Ramos (cell line): ENCODE measurements around the gene RAD51B.

Source experiments
- in situ Hi-C: fragments of 300-500 bp; cut with MboI; formaldehyde crosslinking; loops from one replicate; pipeline ENCODE4 v1.14.3; 2022; ENCODE audit warnings: low sequenced_read_pairs; ENCODE audit not compliant: unreplicated experiment

The RAD51B gene

GRCh38 chr14:68131907-68132306 is 312.3 kb downstream of the RAD51B start:
- in situ Hi-C loops = no loop called here

DNA sequence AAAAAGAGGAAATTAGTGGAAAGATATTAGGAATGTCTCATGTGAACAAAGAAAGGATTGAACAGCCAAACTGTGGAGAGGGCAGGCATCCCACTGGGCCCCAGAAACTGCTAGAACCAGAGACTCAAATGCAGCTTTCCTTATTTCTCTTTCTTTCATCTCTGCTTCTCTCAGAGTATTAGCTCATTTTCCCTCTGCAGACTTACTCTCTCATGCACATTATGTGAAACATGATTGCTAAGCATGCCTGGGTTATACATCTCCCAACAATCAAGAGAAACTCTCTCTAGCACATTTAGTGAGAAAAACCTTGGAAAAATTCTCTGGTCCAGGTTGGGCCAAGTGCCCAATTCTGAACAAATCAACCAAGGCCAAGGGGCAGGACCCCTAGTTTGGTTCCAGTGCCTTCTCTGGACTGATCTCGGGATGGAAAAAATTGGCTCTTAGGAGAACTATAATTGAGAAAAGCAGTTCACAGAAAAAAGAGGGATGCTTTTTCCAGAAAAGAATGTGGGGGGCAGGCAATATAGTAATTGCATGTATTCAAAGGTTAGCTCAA is 313.1 kb downstream of the RAD51B start:
- in situ Hi-C loops = no loop called here

DNA sequence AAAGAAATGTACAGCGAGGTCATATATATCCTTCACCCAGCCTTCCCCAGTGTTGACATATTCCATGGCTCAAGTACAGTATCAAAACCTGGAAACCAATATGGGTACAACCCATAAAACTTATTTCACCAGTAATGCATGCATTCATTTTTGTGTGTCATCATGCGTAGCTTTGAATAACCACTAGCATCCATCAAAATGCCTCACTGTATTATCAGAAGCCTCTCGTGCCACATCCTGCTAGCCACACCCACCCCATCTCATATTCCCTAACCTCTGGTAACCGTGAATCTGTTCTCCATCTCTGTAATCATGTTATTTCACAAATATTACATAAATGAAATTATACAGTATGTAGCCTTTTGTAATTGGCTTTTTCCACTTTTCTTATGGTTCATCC is 314.3 kb downstream of the RAD51B start:
- in situ Hi-C loops = no loop called here

DNA sequence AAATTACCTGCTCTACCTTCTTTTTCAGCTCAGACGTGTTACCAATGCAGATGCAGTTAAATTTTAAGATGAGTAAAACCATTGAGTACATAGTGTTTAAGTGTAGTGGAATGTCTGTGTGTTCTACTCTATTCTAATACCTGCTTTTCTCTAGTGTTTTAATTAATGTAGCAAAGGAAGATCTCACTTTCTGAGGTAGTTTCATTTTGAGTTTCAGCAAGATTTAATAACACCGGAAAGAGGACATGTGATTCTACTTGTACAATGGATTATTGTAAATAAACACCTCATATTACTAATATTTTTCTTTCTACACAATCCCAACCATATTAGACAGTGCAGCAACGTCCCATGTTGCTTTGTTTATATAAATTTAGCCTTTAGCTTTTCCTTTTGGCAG is 315.4 kb downstream of the RAD51B start:
- in situ Hi-C loops = no loop called here

- in situ Hi-C loops = no loop called here
Observed at GRCh38 chr14:68135566-68135965, 316.0 kb downstream of the RAD51B start.

- in situ Hi-C loops = no loop called here
Observed at GRCh38 chr14:68137704-68138619, 318.4 kb downstream of the RAD51B start.

DNA sequence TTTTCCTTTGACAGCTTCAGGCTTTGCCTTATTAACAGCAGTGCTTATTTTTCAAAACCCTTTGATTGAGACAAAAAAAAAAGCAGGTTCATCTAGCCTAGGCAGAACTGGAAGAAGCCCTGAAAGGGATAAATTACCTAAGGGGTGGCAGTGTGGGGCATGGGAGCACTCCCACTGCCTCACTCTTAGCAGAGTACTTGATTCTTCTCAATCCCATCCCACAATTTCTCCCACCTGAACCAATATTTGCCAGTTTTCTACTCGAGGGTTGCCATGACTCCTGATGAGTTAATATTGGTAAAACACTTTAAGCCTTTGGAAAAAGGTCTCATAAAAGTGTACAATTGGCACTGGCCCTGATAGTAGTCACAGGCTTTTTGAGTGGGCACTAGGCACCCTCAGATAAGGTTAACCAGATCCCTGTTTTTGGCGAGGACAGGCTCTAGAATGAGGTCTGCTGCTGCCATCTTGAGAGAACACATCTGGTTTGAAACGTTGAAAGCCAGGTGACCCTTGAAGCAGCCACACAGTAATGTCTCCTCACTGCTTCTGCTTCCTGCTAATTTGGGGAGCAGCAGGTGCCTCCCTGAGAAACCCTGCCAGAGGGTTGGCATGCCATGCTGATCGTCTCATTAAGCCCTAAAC is 320.0 kb downstream of the RAD51B start:
- in situ Hi-C loops = no loop called here

DNA sequence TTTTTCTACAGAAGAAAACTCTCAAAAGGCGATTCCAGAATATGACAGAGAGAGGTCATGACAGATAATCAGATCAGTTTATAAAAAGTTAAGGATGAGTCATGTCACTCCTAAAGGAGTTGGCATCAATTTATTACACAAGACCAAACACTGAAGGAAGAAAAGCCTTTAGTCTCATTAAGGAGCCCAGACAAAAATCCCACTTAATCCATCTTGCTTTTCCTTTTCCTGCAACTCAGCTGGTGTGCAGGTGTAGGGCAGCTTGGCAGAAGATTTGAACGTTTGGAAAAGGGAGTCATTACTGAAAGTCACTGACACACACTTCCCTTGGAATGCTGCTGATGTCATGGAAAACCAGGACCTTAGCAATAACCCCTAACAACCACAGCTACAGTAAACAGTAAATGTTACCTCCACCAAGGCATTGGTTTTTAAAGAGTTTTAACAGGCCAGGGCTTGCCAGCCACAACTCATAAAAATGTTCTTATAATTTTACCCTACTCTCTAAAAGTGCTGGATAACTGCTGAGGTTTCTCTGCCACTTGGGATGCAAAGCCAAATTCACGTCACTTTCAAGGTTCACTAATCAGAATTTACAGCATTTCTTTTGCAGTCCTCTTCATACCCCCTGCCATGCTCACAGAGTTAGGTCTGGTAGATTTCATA is 320.6 kb downstream of the RAD51B start:
- in situ Hi-C loops = no loop called here

- in situ Hi-C loops = no loop called here
Observed at GRCh38 chr14:68140806-68141205, 321.2 kb downstream of the RAD51B start.

DNA sequence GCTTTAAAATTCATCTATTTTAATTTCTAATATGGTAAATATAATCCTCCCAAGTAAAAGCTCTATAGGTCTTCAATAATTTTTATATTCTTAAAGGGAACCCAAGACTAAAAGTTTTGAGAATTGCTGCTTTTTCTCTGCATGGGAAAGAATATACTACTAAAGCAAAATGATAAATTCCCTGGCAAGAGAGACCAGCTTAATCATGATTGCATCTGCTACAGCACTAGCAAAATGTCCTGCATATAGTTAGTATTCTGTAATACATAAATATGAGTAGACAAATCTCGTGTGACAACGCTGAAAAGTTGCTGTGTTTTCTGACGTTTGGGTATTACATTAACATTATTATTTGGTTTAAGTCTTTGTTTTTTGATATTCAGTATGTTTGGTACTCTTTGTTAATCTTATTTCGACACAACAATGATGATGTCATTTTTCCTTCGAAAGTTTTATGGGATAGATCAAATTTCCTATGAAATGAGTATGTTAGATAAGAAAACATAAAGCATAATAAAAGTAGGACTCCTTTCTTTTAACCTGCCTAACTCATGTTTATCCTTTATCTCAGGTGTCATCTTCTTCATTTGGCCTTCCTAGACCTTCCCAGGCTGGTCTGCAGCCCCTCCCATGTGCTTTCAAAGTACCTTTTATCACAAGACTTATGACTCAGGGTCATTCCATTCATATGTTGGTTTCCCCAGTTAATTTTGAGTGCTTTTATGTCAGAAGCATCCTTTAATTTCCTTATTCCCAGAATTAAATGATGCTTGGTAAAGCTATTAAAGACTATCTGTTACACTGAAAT is 321.9 kb downstream of the RAD51B start:
- in situ Hi-C loops = no loop called here

DNA sequence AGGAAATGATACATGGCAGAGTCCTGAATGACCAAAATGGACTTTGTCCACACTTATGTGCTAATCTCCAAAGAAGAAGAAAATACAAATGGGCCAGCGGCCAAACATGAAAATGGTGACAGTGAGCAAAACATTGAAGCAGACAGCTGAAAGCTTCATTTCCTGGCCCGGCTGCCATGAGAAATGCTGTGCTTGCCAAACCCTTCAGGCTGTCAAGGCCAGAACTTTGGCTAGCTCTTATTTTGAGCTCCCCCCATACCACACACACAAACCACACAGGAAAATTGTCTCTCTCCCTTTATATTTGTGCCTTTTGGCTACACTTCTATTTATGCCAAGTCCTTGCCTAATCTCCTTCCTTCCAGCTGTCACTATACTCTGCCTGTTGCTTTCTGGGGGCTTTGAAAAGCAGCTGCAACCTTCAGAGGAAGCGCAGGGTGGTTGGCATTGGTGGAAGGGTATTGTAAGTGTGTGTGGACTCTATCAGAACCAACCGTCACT is 323.8 kb downstream of the RAD51B start:
- in situ Hi-C loops = no loop called here

DNA sequence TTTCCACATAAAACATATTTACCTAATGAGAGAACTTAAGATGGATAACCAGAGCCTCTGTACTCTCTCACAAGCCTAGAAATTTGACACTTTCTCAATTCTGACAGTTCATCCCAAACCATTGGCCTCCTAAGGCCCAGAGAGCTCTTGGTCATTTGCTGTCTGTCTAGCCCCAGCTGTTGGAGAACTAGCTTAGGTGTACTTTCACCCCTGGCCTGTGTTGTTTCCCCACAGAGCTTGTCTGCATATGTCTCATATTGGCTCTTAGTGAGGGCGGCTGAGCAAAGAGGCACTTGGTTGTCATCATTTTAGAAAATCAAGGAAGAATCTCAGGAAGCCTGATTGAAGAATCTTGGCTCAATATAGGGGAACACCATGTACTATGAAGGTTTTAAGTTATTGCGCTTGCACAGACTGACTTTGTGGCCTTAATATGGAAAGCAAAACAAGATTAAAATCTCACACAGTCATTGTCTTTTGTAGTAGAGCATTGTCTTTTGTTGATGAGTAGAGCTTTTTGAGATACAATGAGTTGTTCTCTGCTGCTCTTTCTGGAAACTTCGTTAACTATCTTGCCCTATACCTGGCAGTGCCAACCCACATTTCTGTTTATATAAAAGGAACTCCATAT is 324.6 kb downstream of the RAD51B start:
- in situ Hi-C loops = no loop called here

DNA sequence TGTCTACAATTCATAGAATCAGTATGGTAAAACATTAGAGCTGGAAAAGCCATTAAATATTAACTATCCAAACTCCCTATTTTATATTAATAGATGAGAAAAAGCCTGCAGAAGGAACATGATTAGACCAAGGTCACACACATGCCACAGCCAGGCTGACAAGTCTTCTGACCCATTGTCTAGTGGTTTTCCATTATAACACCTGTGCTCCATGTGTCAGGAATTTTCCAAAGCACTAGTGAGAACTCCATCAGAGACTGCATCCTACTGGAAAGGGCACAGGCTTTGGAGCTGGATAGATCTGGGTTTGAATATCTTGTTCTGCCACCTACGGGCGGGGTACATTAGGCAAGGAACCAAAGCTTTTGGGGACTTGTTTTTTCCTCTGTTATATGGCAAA is 325.5 kb downstream of the RAD51B start:
- in situ Hi-C loops = no loop called here

DNA sequence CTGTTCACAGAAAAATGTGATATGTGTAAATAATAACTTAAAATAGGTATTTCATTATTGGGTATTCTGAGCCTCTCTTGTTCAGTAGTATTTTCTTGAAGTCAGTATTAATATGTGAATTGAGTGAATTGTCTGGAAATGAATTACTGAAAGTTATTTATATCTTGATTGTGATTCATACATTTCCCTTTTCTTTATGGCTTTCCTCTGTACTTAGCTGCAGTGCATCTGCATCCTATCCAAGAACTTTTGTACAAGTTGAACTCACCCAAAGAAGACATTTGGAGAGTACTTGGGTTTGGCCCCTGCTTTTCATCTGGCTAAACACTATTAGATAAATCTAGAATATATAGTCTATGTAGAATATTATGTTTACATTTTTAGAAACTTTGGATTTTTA is 326.0 kb downstream of the RAD51B start:
- in situ Hi-C loops = no loop called here

DNA sequence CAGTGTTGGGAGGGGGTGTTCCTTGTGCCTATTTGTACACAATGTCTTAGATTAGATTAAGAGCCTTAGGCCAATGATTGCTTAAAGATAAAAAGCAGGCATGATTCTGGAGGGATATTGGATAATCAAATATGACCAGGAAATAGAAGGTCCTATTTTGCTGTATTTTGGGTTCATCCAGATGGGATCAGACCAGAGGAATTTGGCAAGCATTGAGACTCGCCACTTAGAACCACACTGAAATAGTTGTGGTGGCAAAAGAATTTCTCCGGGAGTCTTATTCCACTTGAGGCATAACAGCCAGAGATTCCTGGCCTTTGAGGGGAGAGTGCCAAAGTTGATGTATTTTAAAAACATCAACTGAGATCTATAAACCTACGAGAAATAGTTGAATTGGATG is 327.2 kb downstream of the RAD51B start:
- in situ Hi-C loops = no loop called here

GRCh38 chr14:68147303-68147702 is 327.7 kb downstream of the RAD51B start:
- in situ Hi-C loops = no loop called here

GRCh38 chr14:68148276-68148675 is 328.7 kb downstream of the RAD51B start:
- in situ Hi-C loops = no loop called here

GRCh38 chr14:68148763-68149162 is 329.2 kb downstream of the RAD51B start:
- in situ Hi-C loops = no loop called here

DNA sequence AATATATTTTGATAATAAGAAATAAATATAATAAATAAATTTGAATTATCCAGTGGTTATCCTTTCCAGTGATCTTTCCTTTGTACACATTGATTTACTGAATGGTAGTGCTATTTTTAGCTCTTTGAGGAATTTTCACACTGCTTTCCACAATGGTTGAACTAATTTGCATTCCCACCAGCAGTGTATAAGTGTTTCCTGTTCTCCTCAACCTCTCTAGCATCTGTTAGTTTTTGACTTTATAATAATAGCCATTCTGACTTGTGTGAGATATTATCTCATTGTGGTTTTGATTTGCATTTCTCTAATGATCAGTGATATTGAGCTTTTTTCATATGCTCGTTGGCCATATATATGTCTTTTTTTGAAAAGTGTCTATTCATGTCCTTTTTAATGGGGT is 333.7 kb downstream of the RAD51B start:
- in situ Hi-C loops = no loop called here
